ENCODE measurements around the gene WDR6. TPM values are rescaled to one million over a fixed set of nuclear protein-coding genes. Genes with fewer than 3 reads are reported as not detected.
A peak's percentile ranks its signal among the peaks of the same experiment; 100 is the strongest.

WDR6 gene
- total and polyA plus RNA-seq, 4 experiments from 2014 or later, result 105 to 295 (median 215) TPM

GRCh38 chr3:49025793-49026520 lies 18.8 kb downstream of the WDR6 start:
- ChIA-PET POLR2A (ENCODE audit: partially characterized antibody) (interaction anchor here (0.8 to 17.6 kb wide), 7 partner anchors 15 to 315 kb away, joined by 3 to 629 read pairs (median 4); partner anchors contain the start of genes DALRD3, P4HTM, QRICH1 and USP19), CTCF (ENCODE audit: partially characterized antibody) (interaction anchor here (4.1 to 15.4 kb wide), 3 partner anchors 16 to 37 kb away, joined by 61 to 216 read pairs (median 173); partner anchors contain the start of genes P4HTM and WDR6)
- Histone ChIP-seq H3K4me1 (ENCODE audit: insufficient read depth, low read length) (peaks cover 34% of the 10 kb centered on the region), H3K9me3 (ENCODE audit: control insufficient read depth in 1 of 2, low read length in 2 of 2) (no peaks in the 10 kb centered on the region), H3K36me3 (ENCODE audit: insufficient read depth, low read length) (peaks cover 38% of the 10 kb centered on the region), H3K27me3 (ENCODE audit: insufficient read depth, low read length) (no peaks in the 10 kb centered on the region), H3K4me3 (ENCODE audit: low read length in 2 of 2) (no peak overlapping the region), H3K27ac (ENCODE audit: low read depth, low read length) (no peak overlapping the region)
- Mint-ChIP-seq H3K27me3 (no peaks in the 10 kb centered on the region), H3K4me3 (peak overlapping the region in 2 of 8 donors; percentile 35 to 46), H3K27ac (peak overlapping the region in 3 of 7 donors; percentile 86 to 94 (median 92)), H3K9me3 (peaks cover 0 to 4% (median 0%) of the 10 kb centered on the region in 8 donors), H3K4me1 (peaks cover 23 to 73% (median 37%) of the 10 kb centered on the region in 4 donors), H3K36me3 (peaks cover 21 to 59% of the 10 kb centered on the region in 2 donors)
- no peak for DNase-seq
- intact Hi-C loops (cut with micrococcal nuclease), result loop anchor here (5.0 to 10.0 kb wide), 2 partner anchors 131 to 319 kb away; partner anchors contain the start of gene USP4

GRCh38 chr3:49026536-49026935 lies 19.3 kb downstream of the WDR6 start:
- H3K36me3 Mint-ChIP-seq, result peaks cover 26 to 59% of the 10 kb centered on the region in 2 donors
- H3K27ac Mint-ChIP-seq, result peak overlapping the region in 5 of 7 donors; percentile 57 to 94 (median 76)
- CTCF ChIA-PET (ENCODE audit: partially characterized antibody), result interaction anchor here (4.1 kb wide), 1 partner anchor 38 kb away, joined by 61 read pairs; the partner anchor contains the start of gene P4HTM
- peaks cover 21 to 69% (median 34%) of the 10 kb centered on the region in 4 donors for H3K4me1 Mint-ChIP-seq
- H3K4me1 ChIP-seq (ENCODE audit: insufficient read depth, low read length), result peaks cover 34% of the 10 kb centered on the region
- H3K27ac ChIP-seq (ENCODE audit: low read depth, low read length), result no peak overlapping the region
- no peak overlapping the region for H3K4me3 ChIP-seq (ENCODE audit: low read length in 2 of 2)
- no peaks in the 10 kb centered on the region for H3K9me3 ChIP-seq (ENCODE audit: control insufficient read depth in 1 of 2, low read length in 2 of 2)
- POLR2A ChIA-PET (ENCODE audit: partially characterized antibody), result interaction anchor here (0.8 to 17.6 kb wide), 6 partner anchors 16 to 314 kb away, joined by 3 to 629 read pairs (median 5); partner anchors contain the start of genes DALRD3, P4HTM, QRICH1 and USP19
- peak overlapping the region in 1 of 8 donors; percentile 35 for H3K4me3 Mint-ChIP-seq
- intact Hi-C loops (cut with micrococcal nuclease), result loop anchor here (5.0 to 10.0 kb wide), 2 partner anchors 131 to 318 kb away; partner anchors contain the start of gene USP4
- peaks cover 0 to 4% (median 0%) of the 10 kb centered on the region in 8 donors for H3K9me3 Mint-ChIP-seq
- DNase-seq, result no peak
- no peaks in the 10 kb centered on the region for H3K27me3 ChIP-seq (ENCODE audit: insufficient read depth, low read length)
- no peaks in the 10 kb centered on the region for H3K27me3 Mint-ChIP-seq
- H3K36me3 ChIP-seq (ENCODE audit: insufficient read depth, low read length), result peaks cover 42% of the 10 kb centered on the region

GRCh38 chr3:49027634-49028033 lies 20.4 kb downstream of the WDR6 start:
- H3K9me3 ChIP-seq (ENCODE audit: control insufficient read depth in 1 of 2, low read length in 2 of 2), result no peaks in the 10 kb centered on the region
- POLR2A ChIA-PET (ENCODE audit: partially characterized antibody), result interaction anchor here (0.6 to 17.6 kb wide), 3 partner anchors 12 to 36 kb away, joined by 4 to 629 read pairs (median 377); partner anchors contain the start of genes DALRD3, P4HTM and WDR6
- Mint-ChIP-seq H3K27me3 (no peaks in the 10 kb centered on the region), H3K27ac (peak overlapping the region; percentile 94 to 100 (median 99)), H3K9me3 (peaks cover 0 to 4% (median 0%) of the 10 kb centered on the region in 8 donors), H3K36me3 (peaks cover 35 to 66% of the 10 kb centered on the region in 2 donors), H3K4me3 (no peak overlapping the region), H3K4me1 (peaks cover 21 to 65% (median 30%) of the 10 kb centered on the region in 4 donors)
- H3K4me3 ChIP-seq (ENCODE audit: low read length in 2 of 2), result no peak overlapping the region
- peaks cover 32% of the 10 kb centered on the region for H3K4me1 ChIP-seq (ENCODE audit: insufficient read depth, low read length)
- H3K27ac ChIP-seq (ENCODE audit: low read depth, low read length), result peak overlapping the region; percentile 93
- peaks cover 53% of the 10 kb centered on the region for H3K36me3 ChIP-seq (ENCODE audit: insufficient read depth, low read length)
- DNase-seq, result no peak
- intact Hi-C loops (cut with micrococcal nuclease), result loop anchor here (2.0 to 10.0 kb wide), 3 partner anchors 65 to 317 kb away; partner anchors contain the start of gene USP4
- no peaks in the 10 kb centered on the region for H3K27me3 ChIP-seq (ENCODE audit: insufficient read depth, low read length)
- CTCF ChIA-PET (ENCODE audit: partially characterized antibody), result interaction anchor here (4.1 kb wide), 1 partner anchor 39 kb away, joined by 61 read pairs; the partner anchor contains the start of gene P4HTM

- Mint-ChIP-seq H3K4me1 (peaks cover 18 to 59% (median 24%) of the 10 kb centered on the region in 4 donors), H3K4me3 (peak overlapping the region; percentile 90 to 97 (median 92)), H3K9me3 (peaks cover 0 to 4% (median 0%) of the 10 kb centered on the region in 8 donors), H3K36me3 (peaks cover 39 to 66% of the 10 kb centered on the region in 2 donors), H3K27ac (peak overlapping the region; percentile 94 to 100 (median 99)), H3K27me3 (no peaks in the 10 kb centered on the region)
- H3K36me3 ChIP-seq (ENCODE audit: insufficient read depth, low read length), result peaks cover 53% of the 10 kb centered on the region
- DNase-seq, result no peak
- ChIA-PET CTCF (ENCODE audit: partially characterized antibody) (interaction anchor here (1.7 to 4.1 kb wide), 3 partner anchors 21 to 66 kb away, joined by 6 to 61 read pairs (median 11); partner anchors contain the start of genes P4HTM, QRICH1 and WDR6), POLR2A (ENCODE audit: partially characterized antibody) (interaction anchor here (0.6 to 17.6 kb wide), 10 partner anchors 9 to 442 kb away, joined by 3 to 629 read pairs (median 4); partner anchors contain the start of genes DAG1, DALRD3, P4HTM and QRICH1)
- peak overlapping the region; percentile 93 for H3K27ac ChIP-seq (ENCODE audit: low read depth, low read length)
- H3K4me1 ChIP-seq (ENCODE audit: insufficient read depth, low read length), result peaks cover 25% of the 10 kb centered on the region
- H3K4me3 ChIP-seq (ENCODE audit: low read length in 2 of 2), result peak overlapping the region in 1 of 2 donors; percentile 77
- no peaks in the 10 kb centered on the region for H3K9me3 ChIP-seq (ENCODE audit: control insufficient read depth in 1 of 2, low read length in 2 of 2)
- intact Hi-C loops (cut with micrococcal nuclease), result loop anchor here (2.0 to 10.0 kb wide), 3 partner anchors 65 to 317 kb away; partner anchors contain the start of gene USP4
- no peaks in the 10 kb centered on the region for H3K27me3 ChIP-seq (ENCODE audit: insufficient read depth, low read length)
Measured at GRCh38 chr3:49028298-49028672, 21.1 kb downstream of the WDR6 start.

GRCh38 chr3:49028673-49029562 lies 21.7 kb downstream of the WDR6 start, which contains the start of gene IMPDH2:
TSS of gene IMPDH2 (minus strand) at chr3:49029398. CDS start at chr3:49029350, 48 bp downstream.
- CTCF ChIA-PET (ENCODE audit: partially characterized antibody), result interaction anchor here (0.9 to 4.1 kb wide), 6 partner anchors 12 to 65 kb away, joined by 3 to 61 read pairs (median 6); partner anchors contain the start of genes P4HTM, QRICH1 and WDR6
- peak within 1 kb of the TSS; percentile 94 to 100 (median 99) for H3K27ac Mint-ChIP-seq
- peak; percentile 91 to 93 (median 93) for DNase-seq
- Histone ChIP-seq H3K27ac (ENCODE audit: low read depth, low read length) (peak within 1 kb of the TSS; percentile 93), H3K4me1 (ENCODE audit: insufficient read depth, low read length) (peaks cover 21% of the 10 kb centered on the region), H3K9me3 (ENCODE audit: control insufficient read depth in 1 of 2, low read length in 2 of 2) (no peaks in the 10 kb centered on the region), H3K27me3 (ENCODE audit: insufficient read depth, low read length) (no peaks in the 10 kb centered on the region), H3K4me3 (ENCODE audit: low read length in 2 of 2) (peak within 1 kb of the TSS; percentile 64 to 77), H3K36me3 (ENCODE audit: insufficient read depth, low read length) (peaks cover 48% of the 10 kb centered on the region)
- H3K36me3 Mint-ChIP-seq, result peaks cover 37 to 62% of the 10 kb centered on the region in 2 donors
- H3K9me3 Mint-ChIP-seq, result peaks cover 0 to 4% (median 0%) of the 10 kb centered on the region in 8 donors
- POLR2A ChIA-PET (ENCODE audit: partially characterized antibody), result interaction anchor here (0.6 to 17.6 kb wide), 28 partner anchors 8 to 441 kb away, joined by 3 to 629 read pairs (median 4); partner anchors contain the start of genes ARIH2, CCDC71, DAG1 and DALRD3
- peak within 1 kb of the TSS; percentile 90 to 97 (median 92) for H3K4me3 Mint-ChIP-seq
- intact Hi-C loops (cut with micrococcal nuclease), result loop anchor here (1.0 to 10.0 kb wide), 6 partner anchors 8 to 316 kb away; partner anchors contain the start of genes USP4 and WDR6
- H3K4me1 Mint-ChIP-seq, result peaks cover 17 to 52% (median 24%) of the 10 kb centered on the region in 4 donors
- no peaks in the 10 kb centered on the region for H3K27me3 Mint-ChIP-seq

- H3K27me3 Mint-ChIP-seq, result no peaks in the 10 kb centered on the region
- peak overlapping the region in 1 of 2 donors; percentile 77 for H3K4me3 ChIP-seq (ENCODE audit: low read length in 2 of 2)
Measured at GRCh38 chr3:49029563-49029884, 22.3 kb downstream of the WDR6 start.

More at GRCh38 chr3:49029563-49029884, 22.3 kb downstream of the WDR6 start:
- peaks cover 33 to 58% of the 10 kb centered on the region in 2 donors for H3K36me3 Mint-ChIP-seq
- no peaks in the 10 kb centered on the region for H3K27me3 ChIP-seq (ENCODE audit: insufficient read depth, low read length)
- H3K27ac Mint-ChIP-seq, result peak overlapping the region; percentile 94 to 100 (median 99)
- CTCF ChIA-PET (ENCODE audit: partially characterized antibody), result interaction anchor here (0.9 to 4.1 kb wide), 6 partner anchors 12 to 65 kb away, joined by 3 to 61 read pairs (median 6); partner anchors contain the start of genes P4HTM, QRICH1 and WDR6
- H3K4me1 Mint-ChIP-seq, result peaks cover 16 to 46% (median 24%) of the 10 kb centered on the region in 4 donors
- H3K36me3 ChIP-seq (ENCODE audit: insufficient read depth, low read length), result peaks cover 49% of the 10 kb centered on the region
- peak overlapping the region; percentile 90 to 97 (median 92) for H3K4me3 Mint-ChIP-seq
- DNase-seq, result no peak
- intact Hi-C loops (cut with micrococcal nuclease), result loop anchor here (1.0 to 10.0 kb wide), 6 partner anchors 8 to 315 kb away; partner anchors contain the start of genes USP4 and WDR6
- POLR2A ChIA-PET (ENCODE audit: partially characterized antibody), result interaction anchor here (0.6 to 17.6 kb wide), 27 partner anchors 8 to 440 kb away, joined by 3 to 629 read pairs (median 4); partner anchors contain the start of genes ARIH2, CCDC71, DAG1 and DALRD3
- H3K9me3 ChIP-seq (ENCODE audit: control insufficient read depth in 1 of 2, low read length in 2 of 2), result no peaks in the 10 kb centered on the region
- H3K27ac ChIP-seq (ENCODE audit: low read depth, low read length), result peak overlapping the region; percentile 93
- H3K9me3 Mint-ChIP-seq, result peaks cover 0 to 4% (median 0%) of the 10 kb centered on the region in 8 donors
- peaks cover 21% of the 10 kb centered on the region for H3K4me1 ChIP-seq (ENCODE audit: insufficient read depth, low read length)
